Skeletal muscle satellite cell (primary cell): ENCODE data around the gene C14orf119.

Source experiments
- H3K27me3 ChIP-seq: 2 replicates; pipeline ENCODE4 v1.7.0; 2013; ENCODE audit warnings: low read length; ENCODE audit not compliant: control insufficient read depth, insufficient read depth
- H3K36me3 ChIP-seq: 2 replicates; pipeline ENCODE4 v1.7.0; 2013; ENCODE audit warnings: mild to moderate bottlenecking, control low read depth, low read length; ENCODE audit not compliant: insufficient read depth
- H3K4me1 ChIP-seq: 2 replicates; pipeline ENCODE4 v1.7.0; 2013; ENCODE audit warnings: low read length; ENCODE audit not compliant: control insufficient read depth, insufficient read depth
- H3K4me2 ChIP-seq: 2 replicates; pipeline ENCODE4 v1.7.0; 2013; ENCODE audit warnings: mild to moderate bottlenecking, low read length
- H3K4me3 ChIP-seq: 2 replicates; pipeline ENCODE4 v1.7.0; 2013; ENCODE audit warnings: low read length
- H3K9ac ChIP-seq: 2 replicates; pipeline ENCODE4 v1.7.0; 2013; ENCODE audit warnings: mild to moderate bottlenecking, low read depth, low read length, moderate library complexity
- H3K9me3 ChIP-seq: replicated peaks from 2 replicates; pipeline ENCODE4 v1.7.0; 2013; ENCODE audit warnings: mild to moderate bottlenecking, control low read depth, low read length

Gene C14orf119

DNA sequence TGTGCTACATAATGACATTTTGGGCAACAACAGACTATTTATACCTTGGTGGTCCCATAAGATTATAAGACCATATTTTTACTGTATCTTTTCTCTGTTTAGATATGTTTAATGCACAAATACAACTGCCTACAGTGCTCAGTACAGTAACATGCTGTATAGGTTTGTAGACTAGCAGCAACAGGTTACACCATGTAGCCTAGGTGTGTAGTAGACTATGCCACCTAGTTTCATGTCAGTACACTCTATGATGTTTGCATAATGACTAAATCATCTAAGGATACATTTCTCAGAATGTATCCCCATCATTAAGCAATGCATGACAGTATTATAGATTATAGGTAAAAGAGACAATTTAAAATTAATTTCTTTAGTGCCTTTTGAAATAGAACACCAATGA lies 54.4 kb downstream of the C14orf119 start:
- H3K9ac ChIP-seq = no peak overlapping the region
- peaks cover 13% of the 10 kb centered on the region for H3K4me1 ChIP-seq
- H3K4me2 ChIP-seq = no peak overlapping the region
- H3K4me3 ChIP-seq = no peak overlapping the region
- no peaks in the 10 kb centered on the region for H3K9me3 ChIP-seq
- peaks cover 16% of the 10 kb centered on the region for H3K27me3 ChIP-seq
- H3K36me3 ChIP-seq = no peaks in the 10 kb centered on the region
